NCI-H2196 (cell line): ENCODE measurements around the gene CCDC150.

ENCODE experiments used
- DNase-seq: peaks from one replicate; lab custom pipeline; 2025; ENCODE audit not compliant: unreplicated experiment; lab: John Stamatoyannopoulos, UW

The CCDC150 gene

GRCh38 chr2:196759378-196759706, 119.8 kb downstream of the CCDC150 start:
- DNase-seq = no peak

- no peak for DNase-seq
Measured at GRCh38 chr2:196767101-196767500, 127.6 kb downstream of the CCDC150 start.
